Heart left ventricle (tissue), 13 donors: ENCODE data around the gene SLC24A4.

Experiments used
- POLR2A ChIP-seq, 2 donors: fragments of 450-650 bp; IDR thresholded peaks; one replicate each; pipeline ENCODE4 v1.6.1; 2017; ENCODE audit warnings: antibody characterized with exemption in 2 of 2, mild to moderate bottlenecking in 2 of 2, moderate library complexity in 2 of 2
- TF ChIP-seq, protein P1 (sequence below), 12 donors: fragments of 200-600 bp; sonication (generic) in 4 of 12; IDR thresholded peaks; one replicate each; pipeline versions ENCODE4 v1.5.0 to v1.8.0; 2018 to 2022; ENCODE audit warnings: antibody characterized with exemption in 12 of 12, mild to moderate bottlenecking in 5 of 12
- donor health status: ischemic (EF 13 %, LVEDD 7.1; RV severe dilation, severe dysfunction).
- donor health status: DM: no; HTN: yes; CAD: no.
- donor health status: DM: no; HTN: no; CAD: no.
- donor health status: ischemic (EF 25% LVEDD 6.9; RV normal size, moderate dysfunction).
- donor health status: ischemic (EF 25% LVEDD 5.7; RV mildly dilated, moderate dysfunction).
- donor health status: ischemic (EF 35%, LVEDD 5.7; RV mildly dilated, moderate dysfunction).
- donor health status: nonischemic (EF 11% LVEDD 7.7; RV severe dilation, severe dysfunction).
- donor health status: DM: yes; HTN: yes; CAD: no.
- donor health status: PGD.
- donor health status: ischemic (EF 29% LVEDD 5.4; RV normal size, mild dysfunction).
- donor health status: nonischemic (EF 23%, LVEDD 6.1; RV moderate dilation, normal function).

DNA sequence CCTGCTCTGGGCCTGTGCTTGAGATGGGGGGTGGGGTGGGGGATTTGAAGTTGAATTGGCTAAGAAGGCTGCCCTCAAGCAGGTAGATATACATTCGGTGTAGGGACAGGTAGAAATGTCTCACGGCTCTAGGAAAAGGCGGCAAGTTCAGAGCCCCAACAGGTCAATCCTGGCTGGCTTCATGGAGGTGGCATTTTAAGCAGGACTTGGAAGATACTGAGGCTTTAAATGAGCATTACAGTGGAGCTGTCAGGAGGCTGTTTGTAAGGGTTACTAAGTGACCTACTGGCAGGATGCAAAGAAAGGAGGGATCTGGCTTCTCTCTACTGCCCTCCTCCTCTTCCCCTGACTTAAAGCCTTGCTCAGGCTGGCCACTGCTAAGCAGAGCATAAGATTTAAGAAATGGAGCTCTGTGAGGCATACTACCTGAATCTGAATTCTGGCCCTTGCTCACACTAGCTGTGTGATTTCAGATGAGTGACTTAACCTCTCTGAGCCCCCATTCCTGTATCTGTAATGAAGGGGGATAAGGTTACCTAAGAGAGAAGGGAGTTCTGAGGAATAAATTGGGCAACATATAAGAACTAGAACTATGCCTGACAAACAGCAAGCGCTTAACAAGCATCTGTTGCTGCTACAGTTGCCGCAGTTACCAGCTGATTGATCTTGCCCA lies 61.6 kb downstream of the SLC24A4 start:
- TF ChIP-seq, protein P1, sequence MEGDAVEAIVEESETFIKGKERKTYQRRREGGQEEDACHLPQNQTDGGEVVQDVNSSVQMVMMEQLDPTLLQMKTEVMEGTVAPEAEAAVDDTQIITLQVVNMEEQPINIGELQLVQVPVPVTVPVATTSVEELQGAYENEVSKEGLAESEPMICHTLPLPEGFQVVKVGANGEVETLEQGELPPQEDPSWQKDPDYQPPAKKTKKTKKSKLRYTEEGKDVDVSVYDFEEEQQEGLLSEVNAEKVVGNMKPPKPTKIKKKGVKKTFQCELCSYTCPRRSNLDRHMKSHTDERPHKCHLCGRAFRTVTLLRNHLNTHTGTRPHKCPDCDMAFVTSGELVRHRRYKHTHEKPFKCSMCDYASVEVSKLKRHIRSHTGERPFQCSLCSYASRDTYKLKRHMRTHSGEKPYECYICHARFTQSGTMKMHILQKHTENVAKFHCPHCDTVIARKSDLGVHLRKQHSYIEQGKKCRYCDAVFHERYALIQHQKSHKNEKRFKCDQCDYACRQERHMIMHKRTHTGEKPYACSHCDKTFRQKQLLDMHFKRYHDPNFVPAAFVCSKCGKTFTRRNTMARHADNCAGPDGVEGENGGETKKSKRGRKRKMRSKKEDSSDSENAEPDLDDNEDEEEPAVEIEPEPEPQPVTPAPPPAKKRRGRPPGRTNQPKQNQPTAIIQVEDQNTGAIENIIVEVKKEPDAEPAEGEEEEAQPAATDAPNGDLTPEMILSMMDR (IDR thresholded peaks at IDR 0.05) = no peak
- no peak for TF ChIP-seq POLR2A (IDR thresholded peaks at IDR 0.05)
